ENCODE results near the gene IGSF5. TPM values are rescaled to one million over a fixed set of nuclear protein-coding genes. Genes with fewer than 3 reads are reported as not detected.

The IGSF5 gene
- total RNA-seq, 1 donor from 2014 or later = 0.64 TPM

DNA sequence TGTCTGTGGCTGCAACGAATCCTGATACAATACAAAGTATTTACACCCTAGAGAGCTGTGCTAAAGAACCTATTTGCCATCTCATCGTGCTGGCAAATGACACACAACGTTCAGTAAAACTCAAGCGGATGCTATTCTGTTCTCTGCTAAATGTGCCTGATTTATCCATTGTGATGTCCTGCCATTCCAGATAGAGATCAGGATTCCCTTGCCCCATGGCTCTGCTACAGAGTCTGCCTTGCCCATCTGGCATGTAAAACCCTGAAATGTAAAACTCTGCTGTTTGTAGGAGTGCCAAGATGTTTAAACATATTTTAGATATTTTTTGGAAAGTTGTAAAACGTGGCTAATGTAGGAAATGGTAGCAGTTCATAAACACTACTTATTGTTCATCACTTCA, 20.0 kb upstream of the IGSF5 start:
- no peak overlapping the region for H3K9ac ChIP-seq (ENCODE audit: low read length)
- no peak for DNase-seq (ENCODE audit: low read depth)
- Mint-ChIP-seq H3K36me3 (ENCODE audit: low read depth, unreplicated experiment) (no peaks in the 10 kb centered on the region), H3K27me3 (ENCODE audit: low read depth, unreplicated experiment) (peaks cover 2% of the 10 kb centered on the region), H3K9me3 (ENCODE audit: unreplicated experiment) (peaks cover 2% of the 10 kb centered on the region), H3K27ac (ENCODE audit: unreplicated experiment) (no peak overlapping the region), H3K4me1 (ENCODE audit: low read depth, unreplicated experiment) (no peaks in the 10 kb centered on the region), H3K4me3 (ENCODE audit: unreplicated experiment) (no peak overlapping the region)
- H3K4me3 ChIP-seq (ENCODE audit: insufficient read depth, low read depth, low read length) = no peak overlapping the region
- H3K27me3 ChIP-seq (ENCODE audit: insufficient read depth, low read length) = no peaks in the 10 kb centered on the region
- H3K9me3 ChIP-seq (ENCODE audit: insufficient read depth, low read depth, low read length) = no peaks in the 10 kb centered on the region
- no peak for TF ChIP-seq CTCF (IDR thresholded peaks at IDR 0.05; ENCODE audit: insufficient read depth, low read depth, low read length)
- no peak for TF ChIP-seq EZH2 (IDR thresholded peaks at IDR 0.05; ENCODE audit: insufficient read depth, low read length)
- H3K79me2 ChIP-seq (ENCODE audit: insufficient read depth, low read length) = no peaks in the 10 kb centered on the region
- no peak overlapping the region for H3K27ac ChIP-seq (ENCODE audit: low read depth, low read length)
- H3K4me1 ChIP-seq (ENCODE audit: insufficient read depth, low read length) = no peaks in the 10 kb centered on the region
- H2AFZ ChIP-seq (ENCODE audit: low read depth, low read length) = no peak overlapping the region
- no peak for FAIRE-seq
- H3K4me2 ChIP-seq (ENCODE audit: low read length) = no peak overlapping the region
- no peaks in the 10 kb centered on the region for H3K36me3 ChIP-seq (ENCODE audit: insufficient read depth, low read length)
- H4K20me1 ChIP-seq (ENCODE audit: insufficient read depth, low read length) = no peaks in the 10 kb centered on the region

- Mint-ChIP-seq H3K36me3 (ENCODE audit: low read depth, unreplicated experiment) (no peaks in the 10 kb centered on the region), H3K27ac (ENCODE audit: unreplicated experiment) (no peak overlapping the region), H3K9me3 (ENCODE audit: unreplicated experiment) (peaks cover 2% of the 10 kb centered on the region), H3K4me3 (ENCODE audit: unreplicated experiment) (no peak overlapping the region), H3K27me3 (ENCODE audit: low read depth, unreplicated experiment) (peaks cover 2% of the 10 kb centered on the region), H3K4me1 (ENCODE audit: low read depth, unreplicated experiment) (no peaks in the 10 kb centered on the region)
- H3K27ac ChIP-seq (ENCODE audit: low read depth, low read length) = no peak overlapping the region
- H3K4me1 ChIP-seq (ENCODE audit: insufficient read depth, low read length) = no peaks in the 10 kb centered on the region
- no peak for FAIRE-seq
- no peaks in the 10 kb centered on the region for H3K27me3 ChIP-seq (ENCODE audit: insufficient read depth, low read length)
- H3K79me2 ChIP-seq (ENCODE audit: insufficient read depth, low read length) = no peaks in the 10 kb centered on the region
- no peaks in the 10 kb centered on the region for H3K9me3 ChIP-seq (ENCODE audit: insufficient read depth, low read depth, low read length)
- no peak overlapping the region for H3K4me2 ChIP-seq (ENCODE audit: low read length)
- TF ChIP-seq EZH2 (IDR thresholded peaks at IDR 0.05; ENCODE audit: insufficient read depth, low read length) (no peak), CTCF (IDR thresholded peaks at IDR 0.05; ENCODE audit: insufficient read depth, low read depth, low read length) (peak; percentile 28)
- no peak overlapping the region for H3K9ac ChIP-seq (ENCODE audit: low read length)
- no peak overlapping the region for H2AFZ ChIP-seq (ENCODE audit: low read depth, low read length)
- no peaks in the 10 kb centered on the region for H3K36me3 ChIP-seq (ENCODE audit: insufficient read depth, low read length)
- DNase-seq (ENCODE audit: low read depth) = no peak
- no peak overlapping the region for H3K4me3 ChIP-seq (ENCODE audit: insufficient read depth, low read depth, low read length)
- H4K20me1 ChIP-seq (ENCODE audit: insufficient read depth, low read length) = no peaks in the 10 kb centered on the region
Observed at GRCh38 chr21:39726133-39726532, 18.9 kb upstream of the IGSF5 start.

DNA sequence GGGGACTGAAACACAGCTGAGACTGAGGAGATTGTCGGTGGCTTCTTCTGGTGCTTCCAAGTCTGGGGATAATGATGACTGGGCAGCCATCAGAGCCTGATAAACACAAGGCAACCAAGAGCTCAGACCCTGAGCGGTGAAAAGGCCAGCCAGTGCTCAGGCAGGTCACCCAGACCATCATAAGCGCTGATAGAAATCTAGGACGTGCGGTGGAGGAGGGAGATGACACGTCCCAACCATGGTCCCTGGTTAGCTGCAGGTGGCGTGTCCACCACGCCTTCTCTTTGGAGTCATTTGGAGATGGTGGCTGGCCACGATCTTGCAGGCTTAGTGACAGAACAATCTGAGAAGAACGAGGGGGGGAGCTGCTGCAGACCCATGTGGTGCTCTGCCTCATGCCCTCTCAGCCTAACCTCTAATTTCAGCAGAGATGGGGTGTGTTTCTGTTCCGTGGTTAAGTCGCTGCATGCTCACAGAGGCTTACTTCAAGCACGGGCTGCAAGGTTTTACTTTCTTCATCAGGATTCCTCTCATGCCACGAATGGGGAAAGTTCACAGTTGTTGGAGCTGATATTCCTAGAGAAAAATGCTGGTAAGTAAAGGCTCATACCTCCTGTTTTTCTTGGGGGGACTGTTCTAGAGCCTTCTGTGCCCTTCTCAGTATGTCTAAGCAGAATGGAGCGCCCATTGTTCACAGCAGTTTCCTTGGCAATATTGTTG, 17.4 kb upstream of the IGSF5 start:
- Mint-ChIP-seq H3K4me3 (ENCODE audit: unreplicated experiment) (no peak overlapping the region), H3K27ac (ENCODE audit: unreplicated experiment) (no peak overlapping the region), H3K27me3 (ENCODE audit: low read depth, unreplicated experiment) (peaks cover 2% of the 10 kb centered on the region), H3K36me3 (ENCODE audit: low read depth, unreplicated experiment) (no peaks in the 10 kb centered on the region), H3K9me3 (ENCODE audit: unreplicated experiment) (peaks cover 2% of the 10 kb centered on the region), H3K4me1 (ENCODE audit: low read depth, unreplicated experiment) (no peaks in the 10 kb centered on the region)
- no peak for TF ChIP-seq EZH2 (IDR thresholded peaks at IDR 0.05; ENCODE audit: insufficient read depth, low read length)
- TF ChIP-seq CTCF (IDR thresholded peaks at IDR 0.05; ENCODE audit: insufficient read depth, low read depth, low read length) = no peak
- Histone ChIP-seq H3K79me2 (ENCODE audit: insufficient read depth, low read length) (no peaks in the 10 kb centered on the region), H3K27ac (ENCODE audit: low read depth, low read length) (no peak overlapping the region), H3K9me3 (ENCODE audit: insufficient read depth, low read depth, low read length) (no peaks in the 10 kb centered on the region), H3K9ac (ENCODE audit: low read length) (no peak overlapping the region), H3K4me3 (ENCODE audit: insufficient read depth, low read depth, low read length) (no peak overlapping the region), H3K4me2 (ENCODE audit: low read length) (no peak overlapping the region), H4K20me1 (ENCODE audit: insufficient read depth, low read length) (no peaks in the 10 kb centered on the region), H3K27me3 (ENCODE audit: insufficient read depth, low read length) (no peaks in the 10 kb centered on the region), H2AFZ (ENCODE audit: low read depth, low read length) (no peak overlapping the region), H3K36me3 (ENCODE audit: insufficient read depth, low read length) (no peaks in the 10 kb centered on the region), H3K4me1 (ENCODE audit: insufficient read depth, low read length) (no peaks in the 10 kb centered on the region)
- FAIRE-seq (no peak), DNase-seq (ENCODE audit: low read depth) (no peak)
